HG03103 (cell line): Measurements from ENCODE around the gene ESPN.
"Not testable (repeated sequence)": the region's sequence is repeated elsewhere in the genome, so short reads cannot be mapped to it uniquely, and the experiment has no call there.

Source experiments
- ATAC-seq: cut with Tn5 transposase; IDR thresholded peaks from one replicate; pipeline ENCODE4 v1.9.1; 2021; ENCODE audit warnings: low read depth; ENCODE audit not compliant: unreplicated experiment

Gene ESPN

GRCh38 chr1:6424619-6425593, at the start of gene ESPN:
TSS of gene ESPN (plus strand) at chr1:6424776. CDS start at chr1:6424956, 180 bp downstream.
- no peak for ATAC-seq

DNA sequence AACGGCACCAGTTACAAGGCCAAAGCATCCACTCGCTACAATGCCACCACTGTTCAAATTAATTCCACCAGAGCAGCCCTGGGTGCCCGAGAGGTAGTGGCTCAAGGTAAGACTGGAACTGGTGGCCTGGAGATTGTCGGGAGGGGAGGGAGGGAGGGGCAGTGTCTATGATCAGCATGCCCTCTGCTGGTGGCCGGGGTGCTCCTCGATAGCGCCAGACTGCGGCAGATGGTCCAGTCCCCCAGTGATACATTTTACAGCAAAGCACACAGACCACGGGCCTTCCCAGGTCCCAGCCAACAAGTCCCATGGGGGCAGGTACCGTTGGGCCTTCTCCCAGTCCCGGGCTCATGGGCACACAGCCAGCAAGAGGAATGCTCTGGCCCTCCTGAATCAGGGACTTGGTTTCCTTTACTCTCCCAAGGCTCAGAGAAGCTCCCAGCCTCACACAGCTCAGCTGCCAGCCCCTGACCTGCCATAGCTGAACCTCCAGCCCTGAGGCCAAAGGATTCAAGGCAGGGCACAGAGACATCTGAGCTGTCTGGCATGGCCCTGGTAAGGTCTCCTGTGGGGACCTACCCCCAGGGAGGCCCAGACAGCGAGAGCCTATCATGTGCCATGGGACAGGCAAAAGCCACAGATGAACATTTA, 46.4 kb upstream of the ESPN start:
- ATAC-seq = no peak

DNA sequence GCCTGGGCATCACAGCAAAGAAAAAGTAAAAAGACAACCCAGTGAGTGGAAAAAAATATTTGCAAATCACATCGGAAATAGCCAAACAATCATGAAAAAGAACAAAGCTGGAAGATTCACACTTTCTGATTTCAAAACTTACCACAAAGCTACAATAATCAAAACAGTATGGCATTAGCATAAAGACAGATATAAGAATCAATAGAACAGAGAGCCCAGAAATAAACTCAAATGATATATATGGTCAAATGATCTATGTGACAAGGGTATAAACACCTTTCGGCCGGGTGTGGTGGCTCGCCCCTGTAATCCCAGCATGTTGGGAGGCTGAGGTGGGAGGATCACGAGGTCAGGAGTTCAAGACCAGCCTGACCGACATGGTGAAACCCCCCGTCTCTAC, 44.5 kb upstream of the ESPN start:
- ATAC-seq = no peak

DNA sequence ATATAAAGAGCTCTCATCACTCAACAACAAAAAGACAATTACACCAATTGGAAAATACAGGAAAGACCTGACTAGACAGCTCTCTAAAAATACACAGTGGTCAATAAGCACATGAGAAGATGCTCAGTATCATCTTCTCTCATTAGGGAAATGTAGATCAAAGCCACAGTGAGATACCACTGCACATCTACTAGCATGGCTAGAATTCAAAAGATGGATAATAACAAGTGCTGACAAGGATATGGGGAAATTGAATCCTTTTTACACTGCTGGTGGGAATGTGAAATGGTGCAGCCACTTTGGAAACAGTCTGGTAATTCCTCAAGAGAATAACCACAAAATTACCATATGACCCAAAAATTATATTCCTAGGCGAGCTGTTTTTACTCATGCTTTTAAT, 40.4 kb upstream of the ESPN start:
- ATAC-seq = no peak

- no peak for ATAC-seq
Observed at GRCh38 chr1:6384962-6385361, 39.6 kb upstream of the ESPN start.

GRCh38 chr1:6385488-6386191, 38.9 kb upstream of the ESPN start:
- no peak for ATAC-seq

- no peak for ATAC-seq
Observed at GRCh38 chr1:6386371-6386949, 38.1 kb upstream of the ESPN start.

- ATAC-seq = no peak
Observed at GRCh38 chr1:6389971-6390370, 34.6 kb upstream of the ESPN start.

DNA sequence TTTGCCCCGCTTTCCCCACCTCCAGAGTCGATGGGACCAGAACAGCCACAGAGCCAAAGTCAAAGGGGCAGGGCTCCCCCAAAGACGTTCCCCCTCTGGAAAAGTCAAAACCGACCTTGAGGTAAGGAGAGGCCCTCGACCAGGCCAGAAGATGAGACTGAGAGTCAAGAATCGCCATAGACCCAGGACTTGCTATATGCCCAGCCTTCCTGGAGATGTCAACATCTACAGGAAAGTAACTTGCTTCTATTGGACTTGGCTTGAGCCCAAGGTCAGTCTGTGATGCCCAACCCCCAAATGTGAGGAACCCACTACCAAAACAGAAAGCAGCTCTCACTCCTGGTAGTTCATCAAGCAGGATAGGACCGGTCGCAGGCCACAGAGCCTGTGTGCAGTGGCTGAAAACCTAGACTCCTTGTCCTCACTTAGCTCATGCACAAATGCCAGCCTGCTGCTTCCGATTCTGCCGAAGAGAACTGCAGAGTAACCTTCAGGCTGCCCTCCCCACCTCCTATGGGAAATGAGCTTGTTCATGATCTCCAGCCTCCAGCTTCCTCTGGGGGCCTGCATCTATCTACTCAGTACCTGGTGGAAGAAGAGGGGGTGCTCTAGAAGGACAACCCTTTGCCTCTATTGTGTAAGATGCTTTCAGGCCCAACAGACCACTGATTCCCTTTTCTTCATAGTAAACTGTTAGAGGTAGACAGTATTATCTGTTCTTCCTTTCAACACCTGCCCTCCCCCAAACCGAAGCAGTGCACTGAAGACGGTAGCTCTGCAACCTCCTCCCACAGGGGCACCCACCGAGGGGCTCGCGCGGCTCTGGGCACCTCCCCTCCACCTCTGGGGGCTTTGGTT, 32.4 kb upstream of the ESPN start:
- no peak for ATAC-seq

DNA sequence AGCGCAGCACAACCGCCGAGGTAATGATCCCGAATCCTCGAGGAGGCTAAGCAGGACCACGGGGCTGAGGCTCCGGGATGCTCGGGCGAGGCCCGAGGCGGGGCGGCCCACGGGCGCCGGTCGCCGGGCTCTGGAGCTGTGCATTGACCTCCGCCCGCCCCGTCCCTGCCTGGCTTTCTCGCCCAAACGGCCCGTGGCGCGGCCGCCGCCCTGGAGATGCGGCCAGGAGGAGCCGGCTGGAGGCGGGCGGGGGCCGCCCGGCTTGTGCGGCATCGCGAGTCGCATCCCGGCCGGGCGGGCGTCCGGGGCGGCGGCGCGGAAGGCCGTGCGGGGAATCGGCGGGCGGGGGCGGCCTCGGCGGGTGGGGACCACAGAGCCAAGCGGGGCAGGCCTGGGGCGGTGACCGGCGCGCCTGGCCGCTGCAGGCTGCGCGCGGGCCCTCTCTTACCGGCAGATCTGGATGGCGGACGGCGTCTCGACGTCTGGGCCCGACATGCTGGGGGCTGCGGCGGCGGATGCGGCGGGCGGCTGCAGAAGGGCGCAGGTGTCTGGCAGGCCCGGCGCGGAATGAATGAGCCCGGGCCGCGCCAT, 31.7 kb upstream of the ESPN start:
- peak; percentile 15 for ATAC-seq

DNA sequence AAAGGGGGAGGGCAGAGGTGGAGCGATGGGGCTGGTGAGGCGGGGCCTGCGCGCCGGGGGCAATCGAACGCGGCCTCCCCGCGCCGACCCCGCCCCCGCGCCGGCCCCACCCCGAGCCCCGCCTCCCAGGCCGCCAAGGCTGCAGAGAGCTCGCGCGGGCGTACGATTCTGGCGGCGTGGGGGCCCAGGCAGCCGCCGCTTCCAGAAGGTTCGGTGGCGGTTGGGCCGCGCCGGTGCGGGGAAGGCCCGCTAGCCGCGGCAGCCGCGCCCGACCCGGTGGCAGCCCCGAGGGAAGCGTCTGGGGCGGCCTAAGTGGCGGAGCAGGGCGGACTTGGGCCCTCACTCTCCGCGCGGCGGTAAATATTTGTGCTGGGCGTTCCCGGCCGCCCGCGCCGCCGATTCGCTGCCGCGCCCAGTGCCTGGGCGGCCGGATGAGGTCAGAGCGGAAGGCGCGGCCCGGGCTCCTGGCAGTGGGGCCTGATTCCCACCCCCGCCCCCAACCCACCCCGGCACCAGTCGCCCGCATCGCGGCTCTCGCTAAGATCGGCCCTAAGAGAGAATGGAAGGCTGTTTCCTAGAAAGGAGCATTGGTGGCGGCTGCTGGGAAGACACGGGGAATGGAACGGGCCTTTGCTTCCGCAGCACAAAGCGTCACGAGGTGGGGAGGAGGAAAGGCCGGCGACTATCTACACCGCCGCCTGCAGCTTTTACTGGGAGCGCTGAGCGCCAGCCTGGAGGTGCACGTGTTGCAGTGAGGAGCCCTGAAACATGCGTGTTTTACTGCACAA, 31.0 kb upstream of the ESPN start, which contains the start of gene ACOT7:
TSS of gene ACOT7 (minus strand) at position 368 of the 788 bp plus-strand sequence. CDS start 368 bp downstream, outside the sequence.
- ATAC-seq = peak; percentile 74

DNA sequence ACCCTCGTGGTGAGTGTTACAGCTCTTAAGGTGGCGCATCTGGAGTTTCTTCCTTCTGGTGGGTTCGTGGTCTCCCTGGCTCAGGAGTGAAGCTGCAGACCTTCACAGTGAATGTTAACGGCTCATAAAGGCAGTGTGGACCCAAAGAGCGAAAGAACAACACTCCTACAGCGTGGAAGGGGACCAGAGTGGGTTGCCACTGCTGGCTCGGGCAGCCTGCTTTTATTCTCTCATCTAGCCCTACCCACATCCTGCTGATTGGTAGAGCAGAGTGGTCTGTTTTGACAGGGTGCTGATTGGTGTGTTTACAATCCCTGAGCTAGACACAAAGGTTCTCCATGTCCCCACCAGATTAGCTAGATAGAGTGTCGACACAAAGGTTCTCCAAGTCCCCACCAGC, 29.4 kb upstream of the ESPN start:
- not testable (repeated sequence) for ATAC-seq

DNA sequence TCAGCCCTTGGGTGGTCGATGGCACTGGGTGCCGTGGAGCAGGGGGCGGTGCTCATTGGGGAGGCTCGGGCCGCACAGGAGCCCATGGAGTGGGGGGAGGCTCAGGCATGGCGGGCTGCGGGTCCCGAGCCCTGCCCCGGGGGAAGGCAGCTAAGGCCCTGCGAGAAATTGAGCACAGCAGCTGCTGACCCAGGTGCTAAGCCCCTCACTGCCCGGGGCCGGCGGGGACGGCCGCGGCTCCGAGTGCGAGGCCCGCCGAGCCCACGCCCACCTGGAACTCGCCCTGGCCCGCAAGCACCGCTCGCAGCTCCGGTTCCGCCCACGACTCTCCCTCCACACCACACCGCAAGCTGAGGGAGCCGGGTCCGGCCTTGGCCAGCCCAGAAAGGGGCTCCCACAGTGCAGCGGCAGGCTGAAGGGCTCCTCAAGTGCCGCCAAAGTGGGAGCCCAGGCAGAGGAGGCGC, 28.8 kb upstream of the ESPN start:
- ATAC-seq = not testable (repeated sequence)

DNA sequence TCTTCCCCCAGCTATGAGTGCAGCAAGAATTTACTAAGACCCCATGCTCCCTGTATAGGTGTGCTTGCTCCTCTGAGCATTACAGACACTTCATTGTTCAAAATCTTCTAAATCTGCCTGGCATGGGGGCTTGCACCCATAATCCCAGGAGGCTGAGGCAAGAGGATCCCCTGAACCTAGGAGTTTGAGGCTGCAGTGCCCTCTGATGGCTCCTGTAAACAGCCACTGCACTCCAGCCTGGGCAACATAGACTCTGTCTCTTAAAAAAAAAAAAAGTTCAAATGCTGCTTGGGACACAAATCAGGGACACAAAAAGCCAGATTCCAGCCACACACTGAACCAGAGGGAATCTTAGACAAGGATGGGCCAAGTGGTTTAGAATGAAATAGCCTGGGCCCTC, 27.6 kb upstream of the ESPN start:
- ATAC-seq = no peak

DNA sequence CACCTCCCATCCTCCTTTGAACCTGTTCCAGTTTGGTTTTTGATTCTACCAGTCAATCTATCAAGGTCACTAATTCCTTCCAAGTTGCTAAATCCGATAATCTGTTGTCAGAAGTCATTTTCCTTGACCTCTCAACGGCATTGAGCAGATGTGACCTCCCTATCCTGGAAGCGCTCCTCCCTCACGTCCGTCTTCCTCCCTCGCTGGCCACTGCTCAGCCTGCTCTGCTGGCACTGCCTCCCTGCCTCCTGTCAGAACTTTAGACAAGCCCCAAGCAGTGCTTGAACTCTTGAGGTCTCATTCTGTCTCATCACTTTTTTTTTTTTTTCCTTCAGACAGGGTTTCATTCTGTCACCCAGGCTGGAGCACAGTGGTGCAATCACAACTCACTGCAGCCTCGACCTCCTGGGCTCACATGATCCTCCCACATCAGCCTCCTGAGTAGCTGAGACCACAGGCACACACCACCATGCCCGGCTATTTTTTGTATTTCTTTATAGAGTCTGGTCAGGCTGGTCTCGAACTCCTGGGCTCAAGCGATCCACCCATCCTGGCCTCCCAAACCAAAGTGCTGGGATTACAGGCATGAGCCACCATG, 26.6 kb upstream of the ESPN start:
- ATAC-seq = no peak

GRCh38 chr1:6399294-6399693, 25.3 kb upstream of the ESPN start:
- no peak for ATAC-seq

DNA sequence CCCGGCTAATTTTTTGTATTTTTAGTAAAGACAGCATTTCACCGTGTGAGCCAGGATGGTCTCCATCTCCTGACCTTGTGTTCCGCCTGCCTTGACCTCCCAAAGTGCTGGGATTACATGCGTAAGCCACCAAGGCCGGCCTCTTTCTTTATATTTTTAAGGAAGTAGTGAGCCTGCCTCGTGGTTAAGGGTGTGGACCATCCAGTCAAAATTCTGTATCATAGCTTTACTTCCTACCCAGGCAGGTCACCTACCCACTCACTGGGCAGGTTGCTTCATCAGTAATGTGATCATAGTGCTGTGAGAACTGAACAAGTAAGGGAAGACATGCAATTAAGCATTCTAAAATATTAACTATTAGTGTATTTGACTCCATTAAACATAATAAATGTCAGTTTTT, 22.9 kb upstream of the ESPN start:
- no peak for ATAC-seq

DNA sequence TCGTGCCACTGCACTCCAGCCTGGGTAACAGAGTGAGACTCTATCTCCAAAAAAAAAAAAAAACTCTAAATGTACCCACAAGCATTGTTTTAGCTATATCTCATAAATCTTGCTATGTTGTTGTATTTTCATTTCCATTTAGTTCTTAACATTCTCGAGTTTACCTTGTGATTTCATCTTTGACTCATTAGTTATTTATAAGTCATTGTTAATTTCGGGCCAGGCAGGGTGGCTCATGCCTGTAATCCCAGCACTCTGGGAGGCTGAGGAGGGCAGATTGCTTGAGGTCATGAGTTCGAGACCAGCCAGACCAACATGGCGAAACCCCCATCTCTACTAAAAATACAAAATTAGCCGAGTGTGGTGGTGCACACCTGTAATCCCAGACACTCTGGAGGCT, 16.6 kb upstream of the ESPN start:
- no peak for ATAC-seq
